ENCODE results near the gene EPS15.

Gene EPS15

GRCh38 chr1:51527144-51527543 is 8.1 kb upstream of the EPS15 start:
- no peaks in the 10 kb centered on the region for H3K27me3 Mint-ChIP-seq
- no peak overlapping the region for H3K4me3 Mint-ChIP-seq
- no peak for DNase-seq
- H3K9me3 Mint-ChIP-seq: no peaks in the 10 kb centered on the region
- no peaks in the 10 kb centered on the region for H3K4me1 Mint-ChIP-seq (ENCODE audit: low read depth)
- no peak overlapping the region for H3K27ac Mint-ChIP-seq
- no peaks in the 10 kb centered on the region for H3K36me3 Mint-ChIP-seq (ENCODE audit: low read depth)

- Mint-ChIP-seq H3K4me1 (ENCODE audit: low read depth) (peaks cover under 1% of the 10 kb centered on the region), H3K27me3 (no peaks in the 10 kb centered on the region), H3K27ac (no peak overlapping the region), H3K36me3 (ENCODE audit: low read depth) (no peaks in the 10 kb centered on the region), H3K4me3 (no peak overlapping the region), H3K9me3 (no peaks in the 10 kb centered on the region)
- no peak for DNase-seq
These were observed 7.2 kb upstream of the EPS15 start for GRCh38 chr1:51526248-51526647.

GRCh38 chr1:51525295-51525694 is 6.2 kb upstream of the EPS15 start:
- H3K36me3 Mint-ChIP-seq (ENCODE audit: low read depth): no peaks in the 10 kb centered on the region
- no peak overlapping the region for H3K27ac Mint-ChIP-seq
- H3K4me1 Mint-ChIP-seq (ENCODE audit: low read depth): peaks cover 10% of the 10 kb centered on the region
- no peaks in the 10 kb centered on the region for H3K27me3 Mint-ChIP-seq
- DNase-seq: no peak
- H3K4me3 Mint-ChIP-seq: no peak overlapping the region
- no peaks in the 10 kb centered on the region for H3K9me3 Mint-ChIP-seq

GRCh38 chr1:51524817-51525216 is 5.8 kb upstream of the EPS15 start:
- DNase-seq: no peak
- Mint-ChIP-seq H3K4me3 (no peak overlapping the region), H3K27ac (no peak overlapping the region), H3K36me3 (ENCODE audit: low read depth) (no peaks in the 10 kb centered on the region), H3K4me1 (ENCODE audit: low read depth) (peaks cover 15% of the 10 kb centered on the region), H3K9me3 (no peaks in the 10 kb centered on the region), H3K27me3 (no peaks in the 10 kb centered on the region)

- no peak for DNase-seq
- H3K27me3 Mint-ChIP-seq: no peaks in the 10 kb centered on the region
- no peaks in the 10 kb centered on the region for H3K9me3 Mint-ChIP-seq
- no peak overlapping the region for H3K4me3 Mint-ChIP-seq
- peaks cover 20% of the 10 kb centered on the region for H3K4me1 Mint-ChIP-seq (ENCODE audit: low read depth)
- H3K27ac Mint-ChIP-seq: no peak overlapping the region
- no peaks in the 10 kb centered on the region for H3K36me3 Mint-ChIP-seq (ENCODE audit: low read depth)
These were observed 4.9 kb upstream of the EPS15 start for GRCh38 chr1:51523931-51524330.

GRCh38 chr1:51520700-51521248 is 1.7 kb upstream of the EPS15 start:
- H3K36me3 Mint-ChIP-seq (ENCODE audit: low read depth): peaks cover 11% of the 10 kb centered on the region
- peaks cover 41% of the 10 kb centered on the region for H3K4me1 Mint-ChIP-seq (ENCODE audit: low read depth)
- H3K27ac Mint-ChIP-seq: peak overlapping the region; percentile 38
- no peak overlapping the region for H3K4me3 Mint-ChIP-seq
- DNase-seq: no peak
- no peaks in the 10 kb centered on the region for H3K27me3 Mint-ChIP-seq
- H3K9me3 Mint-ChIP-seq: no peaks in the 10 kb centered on the region

GRCh38 chr1:51519865-51520699 is 1.0 kb upstream of the EPS15 start:
- Mint-ChIP-seq H3K9me3 (no peaks in the 10 kb centered on the region), H3K4me1 (ENCODE audit: low read depth) (peaks cover 48% of the 10 kb centered on the region), H3K27ac (peak overlapping the region; percentile 38), H3K36me3 (ENCODE audit: low read depth) (peaks cover 11% of the 10 kb centered on the region), H3K4me3 (peak overlapping the region; percentile 69), H3K27me3 (no peaks in the 10 kb centered on the region)
- no peak for DNase-seq

GRCh38 chr1:51518586-51519047 is 449 bp downstream of the EPS15 start:
- peak; percentile 70 for DNase-seq
- peak overlapping the region; percentile 93 for H3K27ac Mint-ChIP-seq
- no peaks in the 10 kb centered on the region for H3K27me3 Mint-ChIP-seq
- peak overlapping the region; percentile 88 for H3K4me3 Mint-ChIP-seq
- H3K9me3 Mint-ChIP-seq: no peaks in the 10 kb centered on the region
- peaks cover 11% of the 10 kb centered on the region for H3K36me3 Mint-ChIP-seq (ENCODE audit: low read depth)
- peaks cover 59% of the 10 kb centered on the region for H3K4me1 Mint-ChIP-seq (ENCODE audit: low read depth)

GRCh38 chr1:51518033-51518585 is 957 bp downstream of the EPS15 start:
- no peaks in the 10 kb centered on the region for H3K9me3 Mint-ChIP-seq
- H3K36me3 Mint-ChIP-seq (ENCODE audit: low read depth): peaks cover 11% of the 10 kb centered on the region
- peak overlapping the region; percentile 88 for H3K4me3 Mint-ChIP-seq
- peak overlapping the region; percentile 93 for H3K27ac Mint-ChIP-seq
- H3K27me3 Mint-ChIP-seq: no peaks in the 10 kb centered on the region
- peak; percentile 55 for DNase-seq
- peaks cover 62% of the 10 kb centered on the region for H3K4me1 Mint-ChIP-seq (ENCODE audit: low read depth)

GRCh38 chr1:51517361-51518032 is 1.6 kb downstream of the EPS15 start:
- peak overlapping the region; percentile 93 for H3K27ac Mint-ChIP-seq
- H3K9me3 Mint-ChIP-seq: no peaks in the 10 kb centered on the region
- H3K4me1 Mint-ChIP-seq (ENCODE audit: low read depth): peaks cover 68% of the 10 kb centered on the region

GRCh38 chr1:51516649-51517158 is 2.4 kb downstream of the EPS15 start:
- Mint-ChIP-seq H3K4me1 (ENCODE audit: low read depth) (peaks cover 76% of the 10 kb centered on the region), H3K4me3 (peak overlapping the region; percentile 88), H3K27me3 (no peaks in the 10 kb centered on the region), H3K27ac (peak overlapping the region; percentile 48), H3K36me3 (ENCODE audit: low read depth) (peaks cover 11% of the 10 kb centered on the region), H3K9me3 (no peaks in the 10 kb centered on the region)
- no peak for DNase-seq

More at GRCh38 chr1:51517361-51518032, 1.6 kb downstream of the EPS15 start:
- no peak for DNase-seq
- peaks cover 11% of the 10 kb centered on the region for H3K36me3 Mint-ChIP-seq (ENCODE audit: low read depth)
- H3K4me3 Mint-ChIP-seq: peak overlapping the region; percentile 88
- no peaks in the 10 kb centered on the region for H3K27me3 Mint-ChIP-seq

GRCh38 chr1:51515982-51516648 is 3.0 kb downstream of the EPS15 start:
- H3K4me1 Mint-ChIP-seq (ENCODE audit: low read depth): peaks cover 76% of the 10 kb centered on the region
- H3K27ac Mint-ChIP-seq: peak overlapping the region; percentile 48
- H3K4me3 Mint-ChIP-seq: peak overlapping the region; percentile 88

GRCh38 chr1:51515312-51515960 is 3.6 kb downstream of the EPS15 start:
- H3K27me3 Mint-ChIP-seq: no peaks in the 10 kb centered on the region
- H3K4me3 Mint-ChIP-seq: peak overlapping the region; percentile 88
- DNase-seq: no peak
- H3K27ac Mint-ChIP-seq: peak overlapping the region; percentile 67
- peaks cover 70% of the 10 kb centered on the region for H3K4me1 Mint-ChIP-seq (ENCODE audit: low read depth)
- no peaks in the 10 kb centered on the region for H3K9me3 Mint-ChIP-seq
- H3K36me3 Mint-ChIP-seq (ENCODE audit: low read depth): peaks cover 11% of the 10 kb centered on the region

More at GRCh38 chr1:51515982-51516648, 3.0 kb downstream of the EPS15 start:
- H3K36me3 Mint-ChIP-seq (ENCODE audit: low read depth): peaks cover 11% of the 10 kb centered on the region
- H3K9me3 Mint-ChIP-seq: no peaks in the 10 kb centered on the region
- DNase-seq: no peak
- no peaks in the 10 kb centered on the region for H3K27me3 Mint-ChIP-seq
